GM19463 (cell line): ENCODE measurements around the gene SLC9A7.

ENCODE experiments used
- ATAC-seq: cut with Tn5 transposase; IDR thresholded peaks from one replicate; pipeline ENCODE4 v1.9.1; 2021; ENCODE audit warnings: mild to moderate bottlenecking, moderate library complexity; ENCODE audit not compliant: unreplicated experiment

The SLC9A7 gene

DNA sequence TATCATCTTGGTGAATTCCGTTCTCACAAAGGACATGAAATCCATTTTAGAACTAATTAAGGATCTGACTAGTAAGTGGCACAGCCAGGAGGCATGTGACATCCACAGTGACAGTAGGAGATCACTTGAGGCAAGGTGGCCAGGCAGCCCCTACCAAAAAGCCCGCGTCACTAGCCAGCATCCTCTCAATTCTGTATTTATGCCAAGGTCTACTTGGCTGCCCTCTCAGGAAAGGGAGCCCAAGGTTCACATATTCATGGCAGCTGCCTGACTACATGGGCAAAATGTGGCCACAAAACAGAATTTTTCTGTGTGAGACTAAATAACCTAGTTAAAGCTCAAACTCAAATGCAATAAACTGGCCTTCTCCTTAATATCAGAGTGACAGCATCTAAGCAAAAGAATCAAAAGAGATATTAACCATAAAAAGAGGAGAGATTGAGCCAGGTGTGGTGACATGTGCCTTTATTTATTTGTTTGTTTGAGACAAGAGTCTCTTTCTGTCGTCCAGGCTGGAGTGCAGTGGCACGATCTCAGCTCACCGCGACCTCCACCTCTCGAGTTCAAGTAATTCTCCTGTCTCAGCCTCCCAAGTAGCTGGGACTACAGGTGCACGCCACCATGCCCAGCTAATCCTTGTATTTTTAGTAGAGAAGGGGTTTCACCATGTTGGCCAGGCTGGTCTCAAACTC is 51.5 kb downstream of the SLC9A7 start:
- no peak for ATAC-seq

GRCh38 chrX:46704767-46705386 is 54.0 kb downstream of the SLC9A7 start:
- peak; percentile 95 for ATAC-seq

DNA sequence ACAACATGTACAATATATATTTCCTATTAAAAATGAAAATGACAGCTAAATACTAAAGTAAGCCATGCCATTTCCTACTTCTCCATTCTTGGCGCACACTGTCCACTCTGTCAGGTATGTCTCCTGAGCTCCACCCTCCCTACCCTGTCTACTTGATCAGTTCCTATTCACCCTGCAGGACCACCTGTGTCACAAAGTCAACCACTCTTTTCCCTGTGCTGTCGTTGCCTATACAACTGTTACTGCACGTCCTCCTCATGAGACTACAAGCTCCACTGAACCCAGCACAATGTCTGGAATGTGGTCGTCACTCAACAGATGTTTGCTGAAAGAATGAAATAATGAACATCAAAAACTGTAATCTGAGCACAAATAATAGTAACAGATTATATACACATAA is 54.9 kb downstream of the SLC9A7 start:
- ATAC-seq, result peak; percentile 30

GRCh38 chrX:46698691-46699090 is 60.2 kb downstream of the SLC9A7 start:
- no peak for ATAC-seq

GRCh38 chrX:46695491-46695890 is 63.4 kb downstream of the SLC9A7 start:
- ATAC-seq, result no peak

DNA sequence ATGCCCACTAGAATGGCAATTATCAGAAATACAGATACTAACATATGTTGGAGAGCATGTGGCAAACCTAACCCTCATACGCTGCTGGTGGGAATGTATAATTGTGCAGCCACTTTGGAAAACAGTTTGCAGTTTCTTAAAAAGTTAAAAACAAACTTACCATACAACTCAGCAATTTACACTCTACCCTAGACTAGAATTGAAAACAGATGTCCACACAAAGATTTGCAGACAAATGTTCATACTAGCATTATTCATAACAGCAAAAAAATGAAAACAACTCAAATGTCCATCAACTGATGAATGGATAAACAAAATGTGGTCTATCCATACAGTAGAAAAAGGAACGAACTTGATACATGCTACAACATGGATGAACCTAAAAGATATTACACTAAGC is 64.4 kb downstream of the SLC9A7 start:
- no peak for ATAC-seq

DNA sequence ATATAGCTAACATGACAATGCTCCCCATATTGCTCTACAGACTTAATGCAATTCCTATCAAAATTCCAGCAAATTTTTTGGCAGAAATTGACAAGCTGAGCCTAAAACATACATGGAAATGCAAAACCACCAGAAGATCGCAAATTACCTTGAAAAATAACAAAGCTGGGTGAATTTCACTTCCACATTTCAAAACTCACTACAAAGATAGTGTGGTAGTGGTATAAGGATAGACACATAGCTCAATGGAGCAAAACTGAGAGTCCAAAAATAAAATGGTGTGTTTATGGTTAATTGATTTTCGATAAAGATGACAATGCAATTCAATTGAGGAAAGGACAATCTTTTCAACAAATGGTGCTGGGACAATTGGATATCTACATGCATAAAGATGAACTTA is 65.8 kb downstream of the SLC9A7 start:
- ATAC-seq, result peak; percentile 61

- no peak for ATAC-seq
Measured at GRCh38 chrX:46690818-46691217, 68.1 kb downstream of the SLC9A7 start.

DNA sequence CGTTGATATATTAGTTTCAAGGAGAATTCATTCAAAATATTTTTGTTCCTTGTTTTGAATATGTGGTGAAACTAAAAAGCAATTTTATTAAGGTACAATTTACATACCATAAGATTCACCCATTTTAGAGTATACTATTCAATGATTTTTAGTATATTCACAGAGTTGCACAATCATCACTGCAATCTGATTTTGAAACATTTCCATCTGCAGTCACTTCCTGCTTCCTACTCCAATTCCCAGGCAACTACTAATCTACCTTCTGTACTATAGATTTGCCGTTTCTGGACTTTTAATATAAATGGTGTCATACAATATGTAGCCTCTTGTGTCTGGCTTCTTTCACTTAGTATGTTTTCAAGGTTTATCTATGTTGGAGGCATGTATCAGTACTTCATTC is 71.3 kb downstream of the SLC9A7 start:
- no peak for ATAC-seq

- peak; percentile 46 for ATAC-seq
Measured at GRCh38 chrX:46686003-46686645, 72.8 kb downstream of the SLC9A7 start.

GRCh38 chrX:46683048-46683447 is 75.9 kb downstream of the SLC9A7 start:
- no peak for ATAC-seq

GRCh38 chrX:46681849-46682248 is 77.1 kb downstream of the SLC9A7 start:
- no peak for ATAC-seq

- no peak for ATAC-seq
Measured at GRCh38 chrX:46678232-46678631, 80.7 kb downstream of the SLC9A7 start.

DNA sequence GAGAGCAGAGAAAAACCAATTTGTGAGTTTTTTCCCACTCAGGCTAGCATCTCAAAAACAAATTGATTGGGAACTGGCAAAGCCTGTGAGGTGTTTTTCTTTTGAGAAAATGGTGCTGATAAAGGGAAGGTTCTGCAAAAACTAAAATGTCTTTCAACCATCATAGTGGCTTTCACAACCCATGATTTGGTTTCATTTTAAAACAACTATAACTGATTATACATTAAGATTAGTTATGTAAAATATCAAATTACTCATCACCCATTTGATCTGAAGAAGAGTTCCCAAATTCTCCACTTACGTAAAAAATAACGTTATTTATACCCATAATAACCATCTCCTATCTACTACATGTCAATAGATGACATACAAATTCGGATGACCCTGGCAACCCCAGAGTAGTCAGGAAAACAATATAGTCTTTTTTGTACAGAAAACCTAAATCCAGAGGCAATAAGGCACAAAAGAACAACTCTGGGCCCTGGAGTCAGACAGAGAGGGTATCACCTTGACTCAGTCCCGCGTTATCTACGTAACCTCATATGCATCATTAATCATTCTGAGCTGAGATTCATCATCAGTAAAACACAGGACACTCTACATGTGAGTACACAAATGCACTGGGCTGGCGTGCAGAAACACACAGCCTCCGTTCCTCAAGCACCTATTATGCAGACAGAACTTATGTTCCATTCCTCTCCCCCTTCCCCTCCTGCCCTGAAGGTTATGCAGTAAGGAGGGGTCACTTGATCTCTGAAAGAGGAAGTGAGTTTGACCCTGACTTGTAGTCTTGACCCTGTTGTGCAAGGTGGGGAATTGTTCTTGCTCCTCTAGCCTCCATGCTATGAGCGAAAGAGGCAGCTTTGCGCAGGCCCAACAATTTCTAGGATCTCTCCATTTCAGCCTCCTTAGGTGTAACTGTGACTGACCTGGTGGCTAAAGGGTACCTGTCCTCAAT is 82.2 kb downstream of the SLC9A7 start:
- no peak for ATAC-seq

- no peak for ATAC-seq
Measured at GRCh38 chrX:46673620-46674359, 85.1 kb downstream of the SLC9A7 start.

- no peak for ATAC-seq
Measured at GRCh38 chrX:46670316-46670715, 88.6 kb downstream of the SLC9A7 start.

DNA sequence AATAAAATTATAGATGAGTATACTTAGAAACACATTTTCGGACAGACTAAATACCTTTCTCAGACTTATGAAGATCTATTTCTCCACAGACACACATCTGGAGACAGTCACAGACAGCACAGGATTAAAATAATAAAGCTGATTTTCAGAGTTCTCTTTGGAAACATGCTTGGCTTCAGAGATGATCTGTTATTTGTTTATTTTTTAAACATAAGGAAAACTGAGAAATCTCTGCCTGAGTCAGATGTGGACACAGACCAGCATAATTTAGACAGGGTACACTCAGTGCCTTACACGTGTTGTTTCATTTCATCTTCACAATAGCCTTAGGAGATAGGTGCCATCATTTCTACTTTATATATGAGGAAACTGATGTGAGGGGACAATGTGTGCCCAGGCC is 92.1 kb downstream of the SLC9A7 start:
- no peak for ATAC-seq

DNA sequence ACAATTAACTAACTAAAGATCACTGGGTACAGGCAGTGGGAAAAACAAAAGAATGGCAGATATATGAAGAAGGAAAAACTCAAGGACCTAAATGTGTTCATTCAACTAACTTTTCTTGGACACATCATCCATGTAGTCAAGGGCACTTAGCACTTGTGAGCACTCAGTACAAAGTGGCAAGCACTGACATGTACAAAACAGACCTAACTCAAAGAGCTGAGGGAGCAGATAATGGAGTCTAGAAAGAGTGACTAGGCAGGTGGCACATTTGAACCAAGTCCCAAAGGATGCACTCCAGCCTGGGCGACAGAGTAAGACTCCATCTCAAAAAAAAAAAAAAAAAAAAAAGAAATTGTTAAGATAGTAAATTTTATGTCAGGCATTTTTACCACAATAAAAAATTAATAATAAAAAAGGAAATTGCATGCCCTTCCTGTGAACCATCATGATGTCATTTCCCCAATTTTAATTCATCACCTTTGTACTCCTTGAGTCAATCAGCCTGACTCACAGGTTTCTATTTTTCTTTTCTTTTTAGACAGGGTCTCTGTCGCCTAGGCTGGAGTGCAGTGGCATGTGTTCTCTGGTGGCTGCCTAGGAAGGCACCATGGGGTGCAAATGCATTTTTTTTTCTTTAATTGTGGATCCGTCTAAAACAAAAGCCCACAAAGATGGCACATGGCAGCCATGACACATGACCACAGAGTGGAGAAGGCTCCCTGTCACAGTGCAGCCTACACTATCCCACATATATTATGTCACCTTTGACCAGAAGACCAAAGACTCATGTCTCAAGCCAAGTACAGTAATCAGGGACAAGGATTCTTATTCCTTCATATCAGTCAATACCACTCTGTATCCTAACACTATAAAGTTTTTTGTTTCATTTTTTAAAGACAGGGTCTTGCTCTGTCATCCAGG is 93.4 kb downstream of the SLC9A7 start:
- no peak for ATAC-seq

GRCh38 chrX:46662188-46662958 is 96.5 kb downstream of the SLC9A7 start:
- no peak for ATAC-seq
